ENCODE measurements around the gene DDX20.
"Not testable (repeated sequence)": the region's sequence is repeated elsewhere in the genome, so short reads cannot be mapped to it uniquely, and the experiment has no call there.

DDX20 gene

GRCh38 chr1:111739194-111739924 lies 16.3 kb upstream of the DDX20 start, which contains the start of gene INKA2:
Gene INKA2 (minus strand): TSS chr1:111739395. CDS start chr1:111739242, 153 bp downstream.
- DNase-seq (ENCODE audit: low read depth), result peak; percentile 73
- no peak for TF ChIP-seq CTCF (conservative IDR thresholded peaks at IDR 0.05; ENCODE audit: control insufficient read depth, insufficient read depth, low read depth, low read length)
- H3K4me3 ChIP-seq (ENCODE audit: control insufficient read depth, low read depth, low read length), result peak within 1 kb of the TSS; percentile 61

- peak; percentile 57 for DNase-seq (ENCODE audit: low read depth)
- peak overlapping the region; percentile 61 for H3K4me3 ChIP-seq (ENCODE audit: control insufficient read depth, low read depth, low read length)
- TF ChIP-seq CTCF (conservative IDR thresholded peaks at IDR 0.05; ENCODE audit: control insufficient read depth, insufficient read depth, low read depth, low read length), result no peak
Observed at GRCh38 chr1:111739925-111740765, 15.6 kb upstream of the DDX20 start.

DNA sequence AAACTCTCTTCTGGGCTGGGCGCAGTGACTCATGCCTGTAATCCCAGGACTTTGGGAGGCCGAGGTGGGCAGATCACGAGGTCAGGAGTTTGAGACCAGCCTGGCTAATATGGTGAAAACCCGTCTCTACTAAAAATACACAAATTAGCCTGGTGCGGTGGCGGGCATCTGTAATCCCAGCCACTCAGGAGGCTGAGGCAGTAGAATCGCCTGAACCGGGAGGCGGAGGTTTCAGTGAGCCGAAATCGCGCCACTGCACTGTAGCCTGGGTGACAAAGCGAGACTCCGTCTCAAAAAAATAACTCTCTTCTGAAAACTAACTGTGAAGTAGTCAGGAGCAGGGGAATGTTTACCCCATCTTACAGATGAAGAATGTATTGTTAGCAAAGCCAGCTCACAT lies 13.4 kb upstream of the DDX20 start:
- not testable (repeated sequence) for DNase-seq (ENCODE audit: low read depth); H3K4me3 ChIP-seq (ENCODE audit: control insufficient read depth, low read depth, low read length)

GRCh38 chr1:111742938-111743549 lies 12.7 kb upstream of the DDX20 start:
- no peak for TF ChIP-seq CTCF (conservative IDR thresholded peaks at IDR 0.05; ENCODE audit: control insufficient read depth, insufficient read depth, low read depth, low read length)
- no peak overlapping the region for H3K4me3 ChIP-seq (ENCODE audit: control insufficient read depth, low read depth, low read length)
- no peak for DNase-seq (ENCODE audit: low read depth)

DNA sequence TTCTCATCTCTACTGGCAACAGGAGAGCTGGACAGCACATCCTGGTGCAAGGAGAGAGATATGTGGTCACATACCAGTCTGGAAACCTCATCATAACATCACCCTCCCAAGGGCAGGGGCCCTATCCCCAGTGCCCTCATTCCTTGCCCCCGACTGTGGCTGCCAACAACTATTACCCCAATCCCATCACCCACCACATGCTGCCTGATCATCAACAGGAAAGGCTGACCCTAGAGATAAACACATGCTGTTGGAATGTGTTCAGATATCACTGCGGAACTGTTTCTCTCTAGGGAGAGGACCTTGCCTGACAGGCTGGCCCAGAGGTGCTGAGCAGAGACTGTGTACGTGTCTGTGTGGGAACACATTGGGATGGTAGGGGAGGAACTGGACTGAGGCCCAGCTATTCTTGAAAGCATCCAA lies 12.0 kb upstream of the DDX20 start:
- no peak overlapping the region for H3K4me3 ChIP-seq (ENCODE audit: control insufficient read depth, low read depth, low read length)
- no peak for TF ChIP-seq CTCF (conservative IDR thresholded peaks at IDR 0.05; ENCODE audit: control insufficient read depth, insufficient read depth, low read depth, low read length)
- DNase-seq (ENCODE audit: low read depth), result peak; percentile 62

DNA sequence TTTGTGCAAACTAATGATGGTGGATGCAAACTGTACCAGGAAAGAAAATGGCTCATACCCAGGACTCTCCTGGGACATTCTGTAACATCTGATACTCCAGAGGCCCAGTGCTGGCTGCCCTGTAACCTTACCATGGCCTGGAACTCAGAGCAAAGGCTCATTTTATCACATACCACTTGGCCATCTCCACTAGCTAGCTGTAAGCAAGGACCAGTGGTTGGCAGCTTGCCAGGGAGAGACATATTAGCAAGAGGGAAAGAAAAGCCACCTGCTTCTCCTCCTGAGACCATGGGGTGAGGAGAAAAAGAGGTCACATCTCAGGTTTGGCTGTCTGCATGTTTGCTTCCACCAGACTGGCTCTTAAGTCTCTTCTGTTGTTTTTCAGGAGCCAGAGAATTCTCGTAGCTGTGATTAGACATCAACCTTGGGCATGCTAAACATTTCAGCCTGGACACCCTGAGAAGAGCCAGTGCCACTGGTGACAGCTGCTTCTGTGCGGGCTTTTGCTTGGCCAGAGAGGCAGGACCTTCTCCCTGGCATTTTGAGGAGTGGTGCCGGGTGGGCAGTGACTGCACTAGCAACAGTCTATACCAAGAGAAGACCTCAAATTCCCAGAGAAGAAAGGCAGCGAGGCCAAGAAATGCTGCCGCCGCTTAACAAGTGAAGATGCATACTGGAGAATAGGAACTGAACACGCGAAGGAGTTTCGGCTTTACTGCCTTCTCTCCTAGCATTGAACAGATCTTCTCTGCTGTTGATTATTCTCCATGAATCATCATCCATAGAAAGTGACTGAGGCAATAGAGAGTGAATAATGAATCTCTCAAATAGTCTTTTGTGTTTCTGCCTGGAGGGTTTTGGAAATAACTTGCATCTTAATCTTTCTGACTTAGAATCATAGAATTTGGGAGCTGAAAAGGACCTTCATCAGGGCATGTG lies 9.8 kb upstream of the DDX20 start:
- no peak overlapping the region for H3K4me3 ChIP-seq (ENCODE audit: control insufficient read depth, low read depth, low read length)
- DNase-seq (ENCODE audit: low read depth), result no peak
- TF ChIP-seq CTCF (conservative IDR thresholded peaks at IDR 0.05; ENCODE audit: control insufficient read depth, insufficient read depth, low read depth, low read length), result no peak
